KOPT-K1 (cell line): Measurements from ENCODE around the gene SNORC.
"Not testable (repeated sequence)": the region's sequence is repeated elsewhere in the genome, so short reads cannot be mapped to it uniquely, and the experiment has no call there.

Experiments
- H3K27ac ChIP-seq: fragments of 200-600 bp; sonication (generic); 2 replicates; pipeline ENCODE4 v1.5.1; 2016; ENCODE audit warnings: antibody characterized with exemption, mild to moderate bottlenecking, low read depth, low read length; ENCODE audit not compliant: poor library complexity, severe bottlenecking
- H3K36me3 ChIP-seq: fragments of 200-600 bp; sonication (generic); 2 replicates; pipeline ENCODE4 v1.5.1; 2017; ENCODE audit warnings: antibody characterized with exemption, mild to moderate bottlenecking, low read length, moderate library complexity; ENCODE audit not compliant: insufficient read depth
- H3K9me3 ChIP-seq: fragments of 200-600 bp; sonication (generic); 2 replicates; pipeline ENCODE4 v1.5.1; 2017; ENCODE audit warnings: antibody characterized with exemption, low read length, mild to moderate bottlenecking; ENCODE audit not compliant: insufficient read depth, poor library complexity, severe bottlenecking

The SNORC gene

DNA sequence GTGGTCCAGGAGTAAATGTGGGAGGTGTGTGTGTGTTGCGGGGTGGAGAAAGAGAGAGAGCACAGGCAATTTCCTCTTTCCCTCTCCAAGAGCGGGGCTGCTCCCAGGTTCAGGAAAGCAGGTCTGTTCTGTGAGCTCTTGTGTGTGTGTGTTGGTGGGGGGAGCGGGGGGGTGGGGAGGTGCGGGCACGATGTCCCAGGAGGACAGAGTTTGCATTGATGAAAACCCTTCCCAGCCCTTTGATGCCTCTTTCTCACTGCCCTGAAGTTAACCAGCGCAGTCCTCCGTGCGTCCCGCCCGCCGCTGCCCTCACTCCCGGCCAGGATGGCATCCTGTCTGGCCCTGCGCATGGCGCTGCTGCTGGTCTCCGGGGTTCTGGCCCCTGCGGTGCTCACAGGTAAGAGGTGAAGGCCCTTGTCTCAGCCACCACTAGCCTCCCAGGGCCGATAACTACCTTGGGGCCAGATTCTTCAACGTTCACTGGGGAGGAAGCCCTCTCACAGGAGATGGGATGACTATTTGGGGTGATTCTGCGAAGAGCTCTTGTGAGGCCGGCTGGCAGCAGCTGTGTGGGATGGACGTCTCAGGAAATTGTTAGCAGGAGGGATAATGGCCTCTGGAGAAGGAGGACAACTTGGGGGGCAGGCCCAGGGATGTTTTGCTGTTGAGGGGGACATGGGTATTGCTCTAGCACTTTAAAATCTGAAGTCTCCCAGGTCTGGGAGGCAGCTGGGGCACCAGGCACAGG lies at the start of gene SNORC:
Gene SNORC (plus strand): TSS at position 247 of the 748 bp plus-strand sequence. CDS start 78 bp downstream, at position 325.
- H3K9me3 ChIP-seq, result no peaks in the 10 kb centered on the region
- H3K27ac ChIP-seq, result no peak within 1 kb of the TSS

GRCh38 chr2:232829988-232830387 lies 40.1 kb upstream of the SNORC start:
- no peak overlapping the region for H3K27ac ChIP-seq
- H3K36me3 ChIP-seq, result peaks cover 81% of the 10 kb centered on the region
- H3K9me3 ChIP-seq, result no peaks in the 10 kb centered on the region

More for the DNA sequence above, at the start of gene SNORC:
- H3K36me3 ChIP-seq, result no peaks in the 10 kb centered on the region

DNA sequence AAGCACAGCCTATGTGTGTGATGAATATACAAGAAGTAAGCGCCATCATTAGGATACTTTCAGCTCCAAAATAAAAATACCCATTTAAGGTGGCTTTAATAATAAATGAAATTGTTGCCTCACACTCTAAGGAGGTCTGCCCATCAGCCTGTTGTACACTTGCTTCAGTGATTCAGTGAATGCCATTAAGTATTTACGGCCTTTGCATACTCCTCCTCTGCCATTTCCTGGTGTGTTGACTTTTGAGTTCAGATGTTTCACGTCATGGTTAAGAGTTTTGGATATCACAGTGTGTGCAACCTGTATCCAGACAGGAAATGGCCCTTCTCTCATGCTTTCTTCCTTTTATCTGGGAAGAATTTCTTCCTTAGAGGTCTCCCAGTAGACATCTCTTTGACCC lies 38.6 kb upstream of the SNORC start:
- Histone ChIP-seq H3K9me3 (no peaks in the 10 kb centered on the region), H3K36me3 (peaks cover 84% of the 10 kb centered on the region), H3K27ac (no peak overlapping the region)

DNA sequence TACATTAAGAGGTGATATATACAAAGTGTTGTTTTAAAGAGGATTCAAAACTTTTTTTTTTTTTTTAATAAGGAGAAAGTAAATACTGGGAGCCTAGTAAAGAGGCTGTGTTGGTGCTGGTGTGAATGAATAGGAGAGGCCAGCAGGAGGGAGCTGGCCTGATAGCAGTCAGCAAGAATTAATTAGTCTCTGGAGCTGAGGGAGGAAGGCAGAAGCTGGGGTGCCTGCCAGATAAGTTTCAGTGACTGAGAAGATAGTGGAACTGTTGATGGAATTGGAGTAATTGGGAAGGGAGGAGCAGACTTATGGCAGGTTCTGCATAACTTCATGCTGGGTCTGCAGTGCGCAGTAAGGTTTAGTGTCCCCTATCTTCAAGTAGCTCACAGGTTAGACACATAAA lies 36.2 kb upstream of the SNORC start:
- Histone ChIP-seq H3K27ac (no peak overlapping the region), H3K36me3 (peaks cover 83% of the 10 kb centered on the region), H3K9me3 (no peaks in the 10 kb centered on the region)

DNA sequence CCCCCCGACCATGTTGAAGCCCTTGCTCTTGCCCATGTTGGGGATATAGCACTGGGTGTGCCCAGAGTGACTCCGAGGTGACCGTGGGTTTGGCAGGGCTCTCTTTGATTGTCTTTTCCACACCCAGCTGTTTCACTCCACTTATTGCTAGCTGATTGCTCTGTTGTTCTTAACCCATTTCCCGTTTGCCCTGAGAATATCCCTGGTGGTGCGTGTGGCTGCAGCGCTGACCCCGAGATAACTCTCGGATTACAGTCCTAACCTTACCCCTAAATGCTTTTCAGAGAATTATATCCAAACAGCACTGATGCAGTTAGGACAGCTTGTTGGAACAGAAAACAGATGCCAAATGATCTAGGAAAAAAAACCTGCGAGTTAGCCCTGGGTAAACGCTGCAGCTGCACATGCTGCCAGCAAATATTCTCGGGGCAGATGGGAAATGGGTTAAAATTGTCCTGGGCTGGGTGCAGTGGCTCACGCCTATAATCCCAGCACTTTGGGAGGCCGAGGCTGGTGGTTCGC lies 34.3 kb upstream of the SNORC start:
- Histone ChIP-seq H3K36me3 (peaks cover 82% of the 10 kb centered on the region), H3K9me3 (no peaks in the 10 kb centered on the region), H3K27ac (no peak overlapping the region)

DNA sequence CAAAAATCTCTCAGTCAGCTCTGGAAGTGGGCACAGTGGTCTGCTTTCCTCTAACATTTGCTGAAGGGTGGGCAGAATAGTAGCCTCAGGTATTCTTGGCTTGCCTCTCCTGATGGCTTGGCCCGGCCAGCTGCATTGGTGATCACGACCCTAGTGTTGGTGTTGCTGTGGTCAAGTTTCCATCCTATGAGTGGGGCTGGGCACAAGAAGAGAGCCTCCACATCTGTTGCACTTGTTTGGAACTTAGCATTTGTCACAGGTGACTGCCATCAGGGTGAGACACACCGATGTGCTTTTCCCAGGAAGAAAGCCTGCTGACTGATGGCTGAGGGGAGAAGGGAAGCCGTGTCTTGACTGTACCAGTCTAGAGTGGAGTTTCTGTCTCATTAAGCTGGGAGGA lies 33.1 kb upstream of the SNORC start:
- H3K27ac ChIP-seq, result peak overlapping the region; percentile 2
- H3K36me3 ChIP-seq, result peaks cover 82% of the 10 kb centered on the region
- H3K9me3 ChIP-seq, result no peaks in the 10 kb centered on the region

DNA sequence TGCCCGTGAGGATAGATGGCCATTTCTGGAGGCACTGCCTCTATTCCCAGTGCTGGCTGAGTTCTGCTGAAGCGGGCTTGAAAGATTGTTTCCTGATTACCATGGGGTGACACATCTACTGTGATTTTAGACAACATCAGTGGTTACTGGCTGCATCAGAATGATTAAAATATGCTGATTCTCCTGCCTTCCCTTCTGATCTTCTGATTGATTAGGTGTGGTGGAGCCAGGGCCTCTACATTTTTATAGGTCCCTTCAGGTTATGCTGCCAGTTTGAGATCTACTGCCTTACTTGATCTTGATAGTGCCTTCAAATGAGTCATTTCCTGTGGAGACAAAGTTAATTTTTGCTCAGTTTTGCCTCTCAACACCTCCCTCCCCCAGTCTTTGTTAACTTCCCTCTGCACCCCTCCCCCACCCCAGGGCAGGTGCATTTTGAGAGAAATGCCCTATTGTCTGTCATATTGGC lies 31.6 kb upstream of the SNORC start:
- Histone ChIP-seq H3K27ac (peak overlapping the region; percentile 70), H3K9me3 (no peaks in the 10 kb centered on the region), H3K36me3 (peaks cover 82% of the 10 kb centered on the region)

DNA sequence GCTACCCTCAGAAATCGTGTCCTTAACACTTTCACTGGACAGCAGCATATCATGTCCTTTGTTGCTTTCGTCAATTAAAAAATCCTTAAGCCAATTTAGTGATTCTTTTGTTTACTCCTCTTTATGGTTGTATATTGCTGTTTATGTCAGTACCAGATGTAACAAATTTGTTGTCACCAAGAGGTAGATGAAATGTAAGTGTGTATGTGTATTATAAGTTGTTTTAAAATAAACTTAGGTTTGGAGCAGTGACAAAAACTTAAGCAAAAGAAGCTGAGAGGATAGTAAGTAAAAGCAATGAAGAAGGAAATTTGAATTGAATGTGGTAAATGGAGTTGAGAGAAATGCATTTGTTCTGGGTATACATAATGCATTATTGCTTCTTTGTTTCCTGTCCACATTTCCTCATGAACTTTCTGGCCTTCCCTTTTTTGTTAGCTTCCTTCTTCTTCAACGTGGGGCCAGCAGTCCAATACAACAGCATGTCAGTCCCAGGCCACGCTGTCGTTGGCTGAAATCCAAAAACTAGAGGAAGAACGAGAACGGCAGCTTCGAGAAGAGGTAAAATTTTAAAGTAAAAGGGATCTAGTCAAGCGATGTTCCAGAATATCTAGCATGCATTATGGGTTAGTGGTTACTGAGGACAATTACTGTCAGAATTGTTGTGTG lies 30.5 kb upstream of the SNORC start:
- no peaks in the 10 kb centered on the region for H3K9me3 ChIP-seq
- peak overlapping the region; percentile 70 for H3K27ac ChIP-seq
- H3K36me3 ChIP-seq, result peaks cover 82% of the 10 kb centered on the region

- H3K27ac ChIP-seq, result no peak overlapping the region
- no peaks in the 10 kb centered on the region for H3K9me3 ChIP-seq
- peaks cover 87% of the 10 kb centered on the region for H3K36me3 ChIP-seq
These were observed 27.4 kb upstream of the SNORC start for GRCh38 chr2:232842689-232843088.

GRCh38 chr2:232843834-232844233 lies 26.2 kb upstream of the SNORC start:
- Histone ChIP-seq H3K36me3 (peaks cover 96% of the 10 kb centered on the region), H3K9me3 (no peaks in the 10 kb centered on the region), H3K27ac (no peak overlapping the region)

DNA sequence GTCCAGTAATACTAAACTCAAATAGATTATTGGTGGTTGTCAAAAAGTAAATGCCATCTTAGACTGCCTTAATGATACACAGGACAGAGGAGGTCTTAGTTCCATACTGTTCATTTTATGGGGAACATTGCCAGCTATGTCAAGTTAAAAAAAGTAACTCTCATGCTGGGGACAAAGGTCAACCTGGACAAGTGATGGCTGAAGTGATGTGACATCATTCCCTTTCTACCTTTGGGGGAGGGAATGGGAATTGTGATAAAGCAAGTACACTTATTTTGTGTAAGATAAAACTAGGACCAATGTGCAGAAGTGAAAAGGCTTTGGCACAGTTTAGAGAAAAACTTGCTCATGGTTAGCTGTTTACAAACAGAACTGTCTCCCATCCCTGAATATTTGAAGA lies 24.0 kb upstream of the SNORC start:
- Histone ChIP-seq H3K27ac (no peak overlapping the region), H3K36me3 (peaks cover 99% of the 10 kb centered on the region), H3K9me3 (no peaks in the 10 kb centered on the region)

- no peak overlapping the region for H3K27ac ChIP-seq
- H3K36me3 ChIP-seq, result peaks cover 87% of the 10 kb centered on the region
These were observed 20.0 kb upstream of the SNORC start for GRCh38 chr2:232850039-232850438.

GRCh38 chr2:232852081-232852480 lies 18.0 kb upstream of the SNORC start:
- not testable (repeated sequence) for H3K9me3 ChIP-seq, H3K27ac ChIP-seq
- peaks cover 87% of the 10 kb centered on the region for H3K36me3 ChIP-seq

More at GRCh38 chr2:232850039-232850438, 20.0 kb upstream of the SNORC start:
- no peaks in the 10 kb centered on the region for H3K9me3 ChIP-seq

DNA sequence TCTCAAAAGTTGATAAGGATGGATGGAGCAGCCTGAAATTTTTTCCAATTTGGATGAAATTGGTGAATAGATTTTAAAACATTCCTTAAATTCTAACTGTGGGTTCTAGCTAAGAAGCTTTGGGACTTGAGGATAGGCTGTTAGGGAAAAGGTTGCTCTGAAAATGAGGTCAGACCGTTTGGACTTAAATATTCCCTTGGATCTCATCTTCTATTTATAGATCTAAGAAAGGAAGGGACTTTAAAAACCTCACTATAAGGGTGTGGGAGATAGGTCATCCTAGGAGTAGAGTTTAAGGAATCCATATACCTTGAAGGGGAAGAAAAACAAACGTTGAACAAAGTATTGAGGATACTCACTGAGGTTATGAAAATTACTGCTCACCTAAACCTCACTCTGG lies 17.4 kb upstream of the SNORC start:
- H3K9me3 ChIP-seq, result no peaks in the 10 kb centered on the region
- no peak overlapping the region for H3K27ac ChIP-seq
- H3K36me3 ChIP-seq, result peaks cover 87% of the 10 kb centered on the region

DNA sequence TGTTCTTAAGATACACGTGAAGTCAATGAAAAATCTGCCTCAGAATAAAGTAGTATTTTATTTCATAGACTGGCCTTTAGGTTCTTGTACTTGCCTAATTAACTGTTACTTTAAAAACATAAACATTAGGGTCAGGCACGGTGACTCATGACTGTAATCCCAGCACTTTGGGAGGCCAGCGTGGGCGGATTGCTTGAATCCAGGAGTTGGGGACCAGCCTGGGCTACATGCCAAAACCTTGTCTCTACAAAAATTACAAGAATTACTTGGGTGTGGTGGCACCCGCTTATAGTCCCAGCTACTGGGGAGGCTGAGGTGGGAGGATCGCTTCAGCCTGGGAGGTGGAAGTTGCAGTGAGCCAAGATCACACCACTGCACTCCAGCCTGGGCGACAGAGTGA lies 16.0 kb upstream of the SNORC start:
- H3K36me3 ChIP-seq, result peaks cover 87% of the 10 kb centered on the region
- H3K27ac ChIP-seq, result no peak overlapping the region
- H3K9me3 ChIP-seq, result no peaks in the 10 kb centered on the region
